ENCODE data around the gene EMCN.

Gene EMCN

GRCh38 chr4:100347241-100347640, 170.6 kb downstream of the EMCN start:
- DNase-seq (ENCODE audit: low spot score): no peak
- no peak for TF ChIP-seq CTCF (IDR thresholded peaks at IDR 0.05; ENCODE audit: extremely low read depth, missing control alignments)

- DNase-seq (ENCODE audit: low spot score): no peak
- no peak for TF ChIP-seq CTCF (IDR thresholded peaks at IDR 0.05; ENCODE audit: extremely low read depth, missing control alignments)
These were observed 172.2 kb downstream of the EMCN start for GRCh38 chr4:100345585-100345984.

Measured in GM20000 (cell line).